GM12878 (cell line): ENCODE data around the gene TBCB. TPM values are rescaled to one million over a fixed set of nuclear protein-coding genes. Genes with fewer than 3 reads are reported as not detected.

Experiments used
- ATAC-seq: fragments of 200-7000 bp; cut with Tn5 transposase; 3 replicates; pipeline ENCODE4 v1.9.1; 2020; ENCODE audit warnings: mild to moderate bottlenecking, moderate library complexity
- BruUV-seq: library from RNA; stranded (reverse); fragments of 400-500 nt; replicated peaks from 2 replicates; lab custom pipeline; 2021; lab: Mats Ljungman, UMichigan
- CTCF ChIA-PET: fragments of 300-600 bp; sonication (Branson Sonifier 250); formaldehyde crosslinking; extraction: SDS; loops from one replicate; lab custom pipeline; 2021; ENCODE audit warnings: inconsistent platforms; lab: Yijun Ruan, JAX
- POLR2A ChIA-PET: fragments of 350-600 bp; formaldehyde crosslinking; extraction: SDS; loops from one replicate; lab custom pipeline; 2021; ENCODE audit warnings: inconsistent platforms; lab: Charles Lee
- RAD21 ChIA-PET: fragments of 300-600 bp; sonication (Branson Sonifier 250); formaldehyde crosslinking; loops from one replicate; lab custom pipeline; 2023; ENCODE audit warnings: antibody characterized with exemption; ENCODE audit not compliant: unreplicated experiment; lab: Charles Lee
- SMC1A ChIA-PET: fragments of 300-600 bp; sonication (Branson Sonifier 250); formaldehyde crosslinking; loops from one replicate; lab custom pipeline; 2023; ENCODE audit not compliant: unreplicated experiment, uncharacterized antibody; lab: Charles Lee
- DNase-seq: peaks from one replicate; pipeline ENCODE4 v3.0.0-alpha.2; 2011; ENCODE audit warnings: low read depth, low spot score
- FAIRE-seq: peaks from 3 replicates; lab custom pipeline; 2011; peaks lifted over from hg19 to GRCh38; lab: Jason Lieb, UNC
- H2AFZ ChIP-seq: 2 replicates; pipeline ENCODE4 v1.6.0; 2011; ENCODE audit warnings: low read depth, low read length, control low read depth; ENCODE audit not compliant: control insufficient read depth
- H3K27ac ChIP-seq: 2 replicates; pipeline ENCODE4 v1.5.1; 2011; ENCODE audit warnings: control low read depth; ENCODE audit not compliant: control insufficient read depth, insufficient read depth
- H3K27me3 ChIP-seq, 2 experiments: replicated peaks in 1 of 2; 2 replicates each; pipeline versions ENCODE4 v1.6.0 to v1.6.1; 2011; ENCODE audit warnings: low read length in 1 of 2; ENCODE audit not compliant: control insufficient read depth in 2 of 2, insufficient read depth in 2 of 2
- H3K36me3 ChIP-seq, 2 experiments: 2 replicates each; pipeline ENCODE4 v1.5.1; 2011; ENCODE audit warnings: low read length in 1 of 2; ENCODE audit not compliant: control insufficient read depth in 2 of 2, insufficient read depth in 2 of 2
- H3K4me1 ChIP-seq: 2 replicates; pipeline ENCODE4 v1.6.1; 2011; ENCODE audit warnings: mild to moderate bottlenecking, low read length, moderate library complexity, mixed read lengths; ENCODE audit not compliant: control insufficient read depth, insufficient read depth
- H3K4me2 ChIP-seq: 2 replicates; pipeline ENCODE4 v1.6.0; 2011; ENCODE audit warnings: control low read depth; ENCODE audit not compliant: control insufficient read depth, insufficient read depth
- H3K4me3 ChIP-seq: fragments of 200-600 bp; sonication (generic); 2 replicates; pipeline ENCODE4 v1.5.1; 2016
- H3K79me2 ChIP-seq: 2 replicates; pipeline ENCODE4 v1.6.0; 2011; ENCODE audit warnings: low read length; ENCODE audit not compliant: control insufficient read depth, insufficient read depth
- H3K9ac ChIP-seq: 2 replicates; pipeline ENCODE4 v1.8.0; 2011; ENCODE audit warnings: low read length, control low read depth, mixed read lengths; ENCODE audit not compliant: control insufficient read depth, insufficient read depth
- H3K9me3 ChIP-seq: replicated peaks from 3 replicates; pipeline ENCODE4 v1.5.1; 2011; ENCODE audit warnings: mild to moderate bottlenecking, low read length; ENCODE audit not compliant: control insufficient read depth, insufficient read depth
- H4K20me1 ChIP-seq: 2 replicates; pipeline ENCODE4 v1.6.0; 2011; ENCODE audit not compliant: control insufficient read depth, insufficient read depth
- BCLAF1 ChIP-seq: fragments of 450-650 bp; IDR thresholded peaks from 2 replicates; pipeline ENCODE4 v1.6.1; 2017; ENCODE audit warnings: antibody characterized with exemption, mild to moderate bottlenecking, moderate library complexity
- BMI1 ChIP-seq: fragments of 450-650 bp; IDR thresholded peaks from 2 replicates; pipeline ENCODE4 v1.6.1; 2016; ENCODE audit warnings: mild to moderate bottlenecking, moderate library complexity, borderline replicate concordance
- FOXM1 ChIP-seq: IDR thresholded peaks from 2 replicates; pipeline ENCODE4 v1.6.1; 2012; ENCODE audit warnings: low read depth, mild to moderate bottlenecking, inconsistent platforms, low read length, moderate library complexity
- GABPA ChIP-seq: IDR thresholded peaks from 2 replicates; pipeline ENCODE4 v1.6.1; 2014; ENCODE audit warnings: antibody characterized with exemption, low read depth, mild to moderate bottlenecking, inconsistent platforms
- JUNB ChIP-seq: IDR thresholded peaks from 2 replicates; pipeline ENCODE4 v1.6.1; 2016; ENCODE audit warnings: antibody characterized with exemption, mild to moderate bottlenecking
- MAX ChIP-seq: IDR thresholded peaks from 2 replicates; pipeline ENCODE4 v1.6.1; 2012; ENCODE audit warnings: low read depth, low read length, improper control_type of control experiment
- NBN ChIP-seq: fragments of 450-650 bp; IDR thresholded peaks from 2 replicates; pipeline ENCODE4 v1.6.1; 2016
- NFYA ChIP-seq: IDR thresholded peaks from 2 replicates; pipeline ENCODE4 v1.6.1; 2011; ENCODE audit warnings: low read depth, mild to moderate bottlenecking, low read length, improper control_type of control experiment, borderline replicate concordance
- POLR2AphosphoS2 ChIP-seq: IDR thresholded peaks from 2 replicates; pipeline ENCODE4 v1.6.1; 2011; ENCODE audit warnings: low read depth, mild to moderate bottlenecking, low read length, improper control_type of control experiment, moderate library complexity
- SUZ12 ChIP-seq: fragments of 200-600 bp; sonication (generic); IDR thresholded peaks from one replicate; pipeline ENCODE4 v1.6.1; 2018; ENCODE audit warnings: antibody characterized with exemption, mild to moderate bottlenecking; ENCODE audit not compliant: unreplicated experiment
- TAF1 ChIP-seq: IDR thresholded peaks from 2 replicates; pipeline ENCODE4 v1.6.1; 2011; ENCODE audit warnings: mild to moderate bottlenecking, low read depth, low read length, borderline replicate concordance
- WRNIP1 ChIP-seq: IDR thresholded peaks from 2 replicates; pipeline ENCODE4 v1.6.1; 2011; ENCODE audit warnings: low read depth, low read length, improper control_type of control experiment, borderline replicate concordance
- ZNF592 ChIP-seq: fragments of 450-650 bp; IDR thresholded peaks from 2 replicates; pipeline ENCODE4 v1.6.1; 2017; ENCODE audit warnings: mild to moderate bottlenecking, moderate library complexity
- ZNF687 ChIP-seq: fragments of 450-650 bp; IDR thresholded peaks from 2 replicates; pipeline ENCODE4 v1.6.1; 2017; ENCODE audit warnings: mild to moderate bottlenecking, moderate library complexity
- WGBS: methylation state at CpG from one replicate; pipeline ENCODE4 v1.1.6; 2016; ENCODE audit warnings: low lambda C conversion rate; ENCODE audit not compliant: insufficient replicate concordance, insufficient coverage; ENCODE audit errors: missing lambda C conversion rate; 5-methylcytosine and 5-hydroxymethylcytosine counted together
- in situ Hi-C: fragments of 300-500 bp; cut with MboI; formaldehyde crosslinking; loops from 9 replicates; pipeline ENCODE4 v1.14.3; 2018; ENCODE audit warnings: mixed read lengths
- intact Hi-C: fragments of 100-400 bp; cut with micrococcal nuclease; formaldehyde crosslinking; loops from one replicate; pipeline ENCODE4 v1.14.2; 2022; ENCODE audit not compliant: unreplicated experiment
- polyA plus RNA-seq, 11 experiments: library from polyadenylated mRNA; depleted of rRNA in 4 of 11; unstranded in 6 of 11; stranded (reverse) in 5 of 11; fragments of >200 nt; fragmentation: Nextera tagmentation in 4 of 11; fragmentation: Illumina TruSeq in 1 of 11; extraction: Ambion mirVana in 4 of 11; extraction: Trizol in 1 of 11; gene quantifications; 1 replicate in 1 of 11; 2 replicates in 10 of 11; pipeline versions ENCODE4 v1.2.1 to v1.2.3, GENCODE V29; 2011 to 2016; ENCODE audit warnings: inconsistent platforms in 2 of 11, missing spikeins in 2 of 11, low read depth in 1 of 11
- total RNA-seq, 4 experiments: library from RNA; depleted of rRNA in 3 of 4; stranded (reverse); fragments of >200 nt in 3 of 4; fragmentation: Illumina TruSeq in 1 of 4; extraction: Trizol in 1 of 4; gene quantifications; 2 replicates each; pipeline versions ENCODE4 v1.2.1 to v1.2.3, GENCODE V29; 2013 to 2021

TBCB gene
- total and polyA plus RNA-seq, 10 of the 15 experiments (the other 5 are each of a cell fraction or from before 2014, with no cell fraction given), result 9.4 to 193 (median 126) TPM

- Histone ChIP-seq H3K9ac (no peak overlapping the region), H3K36me3 (peaks cover 11 to 17% of the 10 kb centered on the region in 2 experiments; a peak in 3 of 4 replicates), H3K4me3 (no peak overlapping the region), H3K79me2 (peaks cover 16% of the 10 kb centered on the region), H3K4me1 (peaks cover 6% of the 10 kb centered on the region; the same call in 1 of the 2 replicates), H2AFZ (no peak overlapping the region), H3K27ac (no peak overlapping the region), H3K27me3 (no peaks in the 10 kb centered on the region), H3K9me3 (no peaks in the 10 kb centered on the region), H4K20me1 (peaks cover 6% of the 10 kb centered on the region), H3K4me2 (no peak overlapping the region)
- ChIA-PET SMC1A (interaction anchor here (1.3 kb wide), 1 partner anchor 8 kb away, joined by 3 read pairs; no protein-coding TSS in a partner anchor), RAD21 (no interaction called here), POLR2A (no interaction called here), CTCF (interaction anchor here (1.0 kb wide), 1 partner anchor 17 kb away, joined by 5 read pairs; no protein-coding TSS in a partner anchor)
- in situ Hi-C loops, result no loop called here
- FAIRE-seq (no peak), ATAC-seq (no peak), DNase-seq (no peak)
- 98% methylated on average over 6 of the region's 6 CpGs for WGBS
- no TSS peak for BruUV-seq
- intact Hi-C loops, result no loop called here
- TF ChIP-seq FOXM1, result no peak
- TF ChIP-seq WRNIP1, result no peak
- no peak for TF ChIP-seq BCLAF1
- TF ChIP-seq JUNB, result no peak
- no peak for TF ChIP-seq POLR2AphosphoS2
- no peak for TF ChIP-seq SUZ12
- TF ChIP-seq NBN, result no peak
- no peak for TF ChIP-seq ZNF687
- no peak for TF ChIP-seq MAX
- TF ChIP-seq NFYA, result no peak
- no peak for TF ChIP-seq GABPA
- no peak for TF ChIP-seq BMI1
- TF ChIP-seq ZNF592, result no peak
- TF ChIP-seq TAF1, result no peak
These were observed 29.4 kb downstream of the TBCB start for GRCh38 chr19:36144624-36145023.
